Body of pancreas (tissue), 4 donors: ENCODE measurements around the gene DNAJB13. TPM values are rescaled to one million over a fixed set of nuclear protein-coding genes. Genes with fewer than 3 reads are reported as not detected.

Experiments
- ATAC-seq: fragments of 150-250 bp; one replicate; pipeline ENCODE4 v1.9.1; 2016
- DNase-seq, 4 donors: peaks; one replicate each; pipeline ENCODE4 v3.0.0-alpha.2; 2019
- H3K27ac ChIP-seq, 4 donors: fragments of 200-600 bp; sonication (generic); 1 replicate in 3 of 4; 2 replicates in 1 of 4; pipeline versions ENCODE4 v1.5.1 to v1.6.1; 2016 to 2019; ENCODE audit warnings: mild to moderate bottlenecking in 1 of 4, mixed read lengths in 1 of 4, moderate library complexity in 1 of 4
- H3K27me3 ChIP-seq, 2 donors: fragments of 200-600 bp; sonication (generic); one replicate each; pipeline ENCODE4 v1.6.0; 2016; ENCODE audit warnings: mild to moderate bottlenecking in 1 of 2
- H3K36me3 ChIP-seq, 2 donors: fragments of 200-600 bp; sonication (generic); replicated peaks in 1 of 2; 2 replicates each; pipeline ENCODE4 v1.5.1; 2016; ENCODE audit warnings: low read depth in 2 of 2; ENCODE audit not compliant: insufficient read depth in 1 of 2
- H3K4me1 ChIP-seq: fragments of 200-600 bp; sonication (generic); one replicate; pipeline ENCODE4 v1.6.0; 2016
- H3K4me3 ChIP-seq, 2 donors: fragments of 200-600 bp; sonication (generic); 1 replicate in 1 of 2; 2 replicates in 1 of 2; pipeline ENCODE4 v1.5.1; 2016 to 2019
- H3K9me3 ChIP-seq, 3 donors: fragments of 200-600 bp; sonication (generic); 1 replicate in 2 of 3; 2 replicates in 1 of 3; pipeline ENCODE4 v1.5.1; 2016
- CTCF ChIP-seq, 7 experiments: fragments of 450-650 bp in 4 of 7; fragments of 200-600 bp in 3 of 7; sonication (generic) in 3 of 7; IDR thresholded peaks; one replicate each; pipeline ENCODE4 v1.5.1; 2016 to 2019; ENCODE audit warnings: antibody characterized with exemption in 7 of 7
- POLR2A ChIP-seq, 3 donors: fragments of 450-650 bp; IDR thresholded peaks; one replicate each; pipeline ENCODE4 v1.6.1; 2016; ENCODE audit warnings: antibody characterized with exemption in 3 of 3, mild to moderate bottlenecking in 2 of 3
- WGBS, 2 donors: methylation state at CpG; one replicate each; pipeline ENCODE4 v1.1.5; 2017; 5-methylcytosine and 5-hydroxymethylcytosine counted together
- intact Hi-C: fragments of 100-400 bp; cut with DNase I; formaldehyde crosslinking; loops from one replicate; pipeline ENCODE4 v1.15.1; 2023
- total RNA-seq, 2 donors: library from RNA; depleted of rRNA; stranded (reverse); fragments of >200 nt; gene quantifications; one replicate each; pipeline ENCODE4 v1.1.0, GENCODE V29; 2016

DNAJB13 gene
- total RNA-seq, 2 donors from 2014 or later, result 0.78 TPM; not detected in 1

- DNase-seq (no peak), ATAC-seq (no peak)
- Histone ChIP-seq H3K4me1 (no peaks in the 10 kb centered on the region), H3K4me3 (no peak overlapping the region), H3K36me3 (no peaks in the 10 kb centered on the region), H3K27me3 (no peaks in the 10 kb centered on the region), H3K9me3 (no peaks in the 10 kb centered on the region), H3K27ac (no peak overlapping the region)
- 59 to 78% methylated on average over 7 of the region's 7 CpGs for WGBS, 2 donors
- no peak for TF ChIP-seq CTCF (IDR thresholded peaks at IDR 0.05)
- TF ChIP-seq POLR2A (IDR thresholded peaks at IDR 0.05), result no peak
- intact Hi-C loops, result loop anchor here (10.0 kb wide), 1 partner anchor 203 kb away; no protein-coding TSS in a partner anchor
These were observed 11.4 kb downstream of the DNAJB13 start for GRCh38 chr11:73962101-73962705.

- Histone ChIP-seq H3K27me3 (no peaks in the 10 kb centered on the region), H3K36me3 (no peaks in the 10 kb centered on the region), H3K9me3 (no peaks in the 10 kb centered on the region), H3K27ac (no peak overlapping the region), H3K4me3 (no peak overlapping the region), H3K4me1 (no peaks in the 10 kb centered on the region)
- TF ChIP-seq CTCF (IDR thresholded peaks at IDR 0.05) (no peak), POLR2A (IDR thresholded peaks at IDR 0.05) (no peak)
- intact Hi-C loops, result loop anchor here (10.0 kb wide), 1 partner anchor 201 kb away; no protein-coding TSS in a partner anchor
- DNase-seq (no peak), ATAC-seq (no peak)
- WGBS, 2 donors, result 62 to 70% methylated on average over 8 of the region's 8 CpGs
These were observed 13.0 kb downstream of the DNAJB13 start for GRCh38 chr11:73963861-73964260.

GRCh38 chr11:73965076-73965763, 14.4 kb downstream of the DNAJB13 start:
- Histone ChIP-seq H3K4me1 (no peaks in the 10 kb centered on the region), H3K9me3 (no peaks in the 10 kb centered on the region), H3K27ac (no peak overlapping the region), H3K27me3 (no peaks in the 10 kb centered on the region), H3K36me3 (no peaks in the 10 kb centered on the region), H3K4me3 (no peak overlapping the region)
- TF ChIP-seq CTCF (IDR thresholded peaks at IDR 0.05) (no peak), POLR2A (IDR thresholded peaks at IDR 0.05) (no peak)
- 42 to 62% methylated on average over 7 to 10 of the region's 10 CpGs for WGBS, 2 donors
- intact Hi-C loops, result loop anchor here (10.0 kb wide), 1 partner anchor 200 kb away; no protein-coding TSS in a partner anchor
- ATAC-seq (no peak), DNase-seq (no peak)

- ATAC-seq, result no peak
- H3K4me3 ChIP-seq, result no peak overlapping the region
- DNase-seq, result no peak
- WGBS, 2 donors, result 0 to 39% methylated on average over 1 to 2 of the region's 2 CpGs
- no peak for TF ChIP-seq CTCF (IDR thresholded peaks at IDR 0.05)
- TF ChIP-seq POLR2A (IDR thresholded peaks at IDR 0.05), result no peak
- no peaks in the 10 kb centered on the region for H3K4me1 ChIP-seq
- intact Hi-C loops, result loop anchor here (10.0 kb wide), 1 partner anchor 199 kb away; no protein-coding TSS in a partner anchor
- H3K27me3 ChIP-seq, result no peaks in the 10 kb centered on the region
- H3K9me3 ChIP-seq, result no peaks in the 10 kb centered on the region
- H3K27ac ChIP-seq, result no peak overlapping the region
- no peaks in the 10 kb centered on the region for H3K36me3 ChIP-seq
These were observed 14.9 kb downstream of the DNAJB13 start for GRCh38 chr11:73965764-73966121.
